ENCODE measurements around the gene LHX4.

LHX4 gene

DNA sequence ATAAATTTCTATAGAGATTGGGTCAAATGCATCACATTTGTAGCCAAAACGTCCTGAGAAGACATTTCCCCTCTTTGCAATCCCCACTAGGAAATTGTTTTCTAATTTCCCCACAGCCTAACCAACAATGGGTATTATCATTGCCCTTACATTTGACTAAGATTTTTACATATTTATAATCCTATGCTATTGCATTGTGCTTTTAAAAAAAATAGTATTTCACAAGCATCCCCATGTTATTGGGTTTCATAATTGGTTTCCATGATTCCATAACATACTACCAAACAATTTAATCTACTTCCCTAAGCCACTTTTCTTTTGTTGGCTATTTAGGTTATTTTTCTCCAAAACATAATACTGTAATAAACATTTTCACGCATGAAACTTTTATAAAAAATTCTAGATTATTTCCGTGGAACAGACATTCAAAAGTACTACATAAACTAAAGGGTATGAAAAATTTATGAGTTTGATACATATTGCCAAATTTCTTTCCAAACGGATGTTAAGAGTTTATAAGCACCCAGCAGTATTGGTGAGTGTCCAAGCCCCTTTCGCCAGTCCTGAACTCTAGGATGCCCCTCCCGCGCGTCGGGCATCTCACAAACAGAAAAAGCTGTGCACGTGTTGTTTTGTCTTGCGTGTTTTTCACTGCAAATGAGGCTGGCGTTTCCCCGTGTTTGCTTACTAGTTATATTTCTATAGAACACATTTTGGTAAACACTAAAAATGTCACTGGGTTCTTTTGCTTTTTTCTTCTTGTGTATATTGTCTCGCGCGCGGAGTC is 2.0 kb upstream of the LHX4 start:
- no peak for DNase-seq (ENCODE audit: low read depth)

DNA sequence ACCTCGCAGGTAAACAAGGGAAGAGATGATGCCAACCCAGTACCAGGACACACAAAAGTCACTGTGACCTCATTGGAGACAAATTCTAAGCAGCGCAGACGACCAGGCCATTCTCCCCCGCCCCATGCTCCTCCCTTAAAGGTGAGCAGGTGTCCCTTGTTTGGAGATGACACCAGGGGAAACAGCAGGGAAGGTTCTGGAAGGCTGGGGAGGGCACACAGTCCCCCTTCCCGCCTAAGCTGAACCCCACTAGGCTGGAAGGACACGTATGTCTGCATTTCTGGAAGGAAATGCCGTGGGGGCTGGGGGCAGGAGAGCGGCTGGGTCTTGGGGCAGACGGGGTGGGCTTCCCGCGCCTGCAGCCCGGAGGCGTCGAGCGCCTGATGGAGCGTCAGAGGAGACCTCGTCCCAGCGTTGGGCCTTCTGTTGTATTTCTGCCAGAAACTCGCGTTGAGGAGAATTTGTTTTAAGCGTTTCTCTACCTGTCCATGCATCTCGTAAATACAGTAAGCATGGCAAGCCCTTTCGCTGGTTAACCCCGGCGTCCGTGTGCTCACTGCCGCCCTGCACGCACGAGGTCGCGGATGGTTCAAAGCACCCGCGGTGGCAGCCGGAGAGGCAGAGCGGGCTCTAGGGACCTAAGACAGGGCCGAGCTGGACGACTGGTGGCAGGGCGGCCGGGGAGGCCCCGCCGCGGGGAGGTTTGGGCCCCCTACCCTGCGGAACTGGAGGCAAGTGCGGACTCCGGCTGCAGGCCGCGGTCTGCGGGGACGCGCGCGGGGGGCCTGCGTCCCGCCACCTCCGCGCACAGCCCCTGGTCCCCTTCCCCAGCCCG is 1.2 kb upstream of the LHX4 start:
- no peak for DNase-seq (ENCODE audit: low read depth)

DNA sequence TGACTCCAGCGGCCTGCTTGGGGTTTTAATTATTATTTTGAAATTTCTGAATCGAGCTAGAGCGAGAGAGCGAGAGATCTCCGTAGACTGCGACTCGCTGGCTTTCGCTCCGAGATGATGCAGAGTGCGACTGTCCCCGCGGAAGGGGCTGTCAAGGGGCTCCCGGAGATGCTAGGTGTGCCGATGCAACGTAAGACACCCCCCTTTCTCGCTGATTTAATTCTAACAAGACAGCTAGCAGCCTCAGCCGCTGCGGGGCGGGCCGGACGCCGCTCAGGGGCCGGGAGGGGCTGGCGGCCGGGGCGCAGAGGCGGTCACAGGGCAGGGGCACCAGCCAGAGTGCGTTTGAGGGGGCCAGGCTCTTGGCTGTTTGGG is 339 bp downstream of the LHX4 start:
- no peak for DNase-seq (ENCODE audit: low read depth)

DNA sequence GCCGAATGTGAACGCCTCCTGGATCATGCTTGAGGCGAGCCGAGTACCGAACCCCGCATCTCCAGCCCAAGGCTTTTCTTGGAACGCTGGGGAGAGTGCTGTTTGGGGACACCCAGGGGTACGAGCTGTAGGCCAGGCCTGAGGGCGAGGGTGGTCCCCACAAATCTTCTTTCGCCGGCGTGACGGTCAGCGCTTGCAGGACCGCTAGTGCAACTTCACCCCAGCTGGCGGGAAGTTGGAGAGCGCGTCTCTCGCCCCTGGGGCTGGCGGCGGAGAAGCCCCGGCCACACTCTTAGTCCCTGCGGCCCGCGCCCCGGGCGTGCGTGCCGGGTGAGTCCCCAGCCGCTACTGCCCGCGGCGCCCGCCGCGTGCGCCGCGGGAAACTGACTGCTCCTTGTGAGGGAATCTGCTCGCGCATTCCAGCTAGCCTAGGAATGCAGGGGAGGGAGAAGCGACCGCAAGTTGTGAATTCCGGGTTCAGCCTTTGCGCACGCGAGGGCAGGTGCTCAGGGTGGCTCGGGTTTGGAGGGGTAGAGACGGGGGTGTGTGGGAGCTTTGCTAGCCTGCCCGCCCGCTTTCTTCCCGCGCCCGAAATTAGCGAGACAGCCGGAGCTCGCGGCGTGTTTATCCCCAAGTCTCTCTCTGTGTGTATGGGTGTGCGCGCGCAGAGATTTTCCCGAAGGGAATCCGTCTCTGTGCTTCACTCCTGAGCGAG is 884 bp downstream of the LHX4 start:
- DNase-seq (ENCODE audit: low read depth) = no peak

DNA sequence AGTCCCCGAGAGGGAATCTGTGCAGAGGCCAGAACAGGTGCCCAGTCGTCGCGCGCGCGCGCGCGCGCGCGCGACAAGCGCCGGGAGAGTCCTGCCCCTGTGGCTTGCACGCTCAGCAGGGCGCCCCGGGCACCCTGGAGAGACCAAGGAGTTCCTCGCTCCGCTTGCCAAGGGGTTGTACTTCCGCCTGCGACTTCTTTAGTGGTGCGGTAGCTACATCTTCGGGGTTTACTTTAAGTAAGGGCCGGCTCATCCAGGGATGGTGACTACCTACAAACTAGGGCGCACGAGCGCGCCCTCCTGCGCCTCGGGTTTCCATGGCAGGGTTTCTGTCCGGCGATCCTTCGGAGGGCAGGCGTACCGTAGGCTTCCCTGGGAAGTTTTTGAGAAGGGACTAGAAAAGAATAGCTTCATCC is 1.4 kb downstream of the LHX4 start:
- no peak for DNase-seq (ENCODE audit: low read depth)

DNA sequence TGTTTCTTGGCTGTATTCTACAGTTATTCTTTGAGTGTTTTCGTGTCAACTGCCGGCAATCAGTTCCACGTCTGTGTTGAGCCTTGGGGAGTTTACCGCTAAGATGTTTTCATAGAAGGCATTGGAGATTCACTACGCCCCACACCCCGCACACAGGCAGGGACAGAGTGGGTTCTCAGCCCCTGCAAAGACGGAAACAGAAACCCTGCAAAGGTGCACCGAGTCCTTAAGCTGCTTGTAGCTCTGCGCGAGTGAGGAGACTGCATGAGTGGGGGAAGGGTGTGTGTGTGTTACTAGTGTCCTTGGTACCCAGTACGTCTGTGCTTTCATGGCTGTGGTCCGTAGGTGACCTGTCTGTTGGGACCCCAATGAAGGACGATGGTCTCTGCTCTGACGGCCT is 1.9 kb downstream of the LHX4 start:
- DNase-seq (ENCODE audit: low read depth) = no peak

DNA sequence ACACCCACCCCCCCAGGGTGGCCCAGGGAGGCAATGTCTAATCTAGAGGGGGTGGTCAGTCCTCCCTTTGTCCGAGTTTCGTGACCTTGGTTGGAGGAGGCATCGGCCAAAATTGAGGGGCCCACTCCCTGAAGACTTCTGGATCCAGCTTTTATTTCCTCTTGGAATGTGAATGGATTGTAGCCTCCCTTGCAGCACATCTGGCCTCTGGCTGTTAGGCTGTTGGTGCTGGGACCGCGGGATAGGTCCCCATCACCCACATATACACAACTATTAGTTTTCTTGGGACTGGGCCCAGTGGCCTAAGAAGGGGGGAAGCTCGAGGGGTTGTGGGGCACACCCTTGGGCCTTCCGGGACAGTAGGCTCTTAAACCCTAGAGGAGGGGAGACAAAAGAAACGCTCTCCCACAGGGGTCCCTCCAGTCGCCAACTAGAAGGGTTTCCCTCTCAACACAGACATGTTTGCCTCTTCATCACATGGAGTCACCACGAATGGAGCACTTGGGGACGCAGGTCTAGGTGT is 2.5 kb downstream of the LHX4 start:
- no peak for DNase-seq (ENCODE audit: low read depth)

DNA sequence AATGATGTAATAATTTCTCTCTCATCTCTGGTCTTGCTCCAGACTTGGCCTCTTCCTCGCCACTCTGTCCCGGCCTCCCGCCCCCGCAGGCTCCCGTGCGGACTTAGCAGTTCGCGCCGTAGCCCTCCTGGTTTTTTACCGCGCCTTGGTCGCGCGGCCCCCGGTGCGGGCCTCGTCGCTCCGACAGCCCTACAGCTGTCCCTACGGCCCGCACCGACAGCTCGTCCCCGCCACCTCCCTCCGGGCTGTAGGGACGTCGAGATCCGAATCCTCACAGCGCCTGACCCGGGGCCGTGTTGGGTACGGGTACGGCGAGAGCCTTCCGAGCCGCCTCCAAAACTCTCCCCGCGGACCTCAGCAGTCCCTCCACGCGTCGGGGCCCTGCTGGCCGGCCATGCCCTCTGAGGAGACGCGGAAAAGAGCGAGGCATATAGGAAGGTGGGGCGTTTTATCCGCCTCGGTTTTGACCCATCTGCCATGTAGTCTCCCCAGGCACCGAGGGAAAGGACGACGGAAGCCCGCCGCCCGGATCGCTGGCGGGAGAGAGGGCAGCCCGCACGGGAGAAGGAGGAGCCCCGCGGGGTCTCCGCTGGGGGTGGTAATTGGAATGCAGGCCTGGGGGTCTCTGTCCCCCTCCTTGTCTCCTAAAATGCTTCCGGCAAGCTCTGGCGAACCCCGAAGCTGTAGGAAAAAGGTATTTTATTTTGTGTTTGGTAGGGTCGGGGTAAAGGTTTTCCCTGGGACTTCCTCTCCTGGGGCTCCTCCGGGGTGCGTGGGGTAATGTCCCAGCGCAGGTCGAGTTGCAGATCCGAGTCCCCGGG is 3.3 kb downstream of the LHX4 start:
- DNase-seq (ENCODE audit: low read depth) = no peak

DNA sequence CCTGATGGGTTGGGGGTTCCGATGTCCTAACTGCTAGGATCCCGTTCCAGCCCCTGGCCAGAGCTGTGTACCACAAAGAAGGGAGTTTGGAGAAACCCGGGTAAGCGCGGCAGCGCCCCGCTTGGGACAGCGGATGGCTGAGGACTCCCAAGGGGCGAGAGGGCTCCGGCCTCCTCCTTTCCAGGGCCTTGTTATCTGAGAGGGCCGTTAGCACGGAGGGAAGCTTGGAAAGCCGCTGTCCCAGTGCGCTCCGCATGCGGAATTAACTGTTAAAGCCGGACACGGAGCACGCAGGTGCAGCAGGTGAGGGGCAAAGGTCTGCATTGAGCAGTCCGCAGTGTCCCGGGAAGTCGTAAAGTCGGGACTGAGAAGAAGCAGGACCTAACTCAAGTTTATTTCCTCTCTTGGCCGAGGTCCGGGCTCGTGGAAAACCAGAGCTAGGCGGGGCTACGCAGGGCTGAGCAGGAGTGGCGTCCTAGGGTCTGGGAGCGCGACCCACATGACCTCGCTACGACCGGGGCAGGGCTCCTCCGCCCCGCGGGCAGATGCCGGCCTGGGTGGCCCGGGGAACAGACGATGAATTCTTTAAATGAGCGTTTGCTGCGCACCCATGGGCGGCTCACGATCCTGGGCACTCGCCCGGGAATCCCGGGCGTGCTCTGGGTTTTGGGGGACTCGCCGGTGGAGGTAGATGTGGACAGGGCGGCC is 4.5 kb downstream of the LHX4 start:
- DNase-seq (ENCODE audit: low read depth) = no peak

DNA sequence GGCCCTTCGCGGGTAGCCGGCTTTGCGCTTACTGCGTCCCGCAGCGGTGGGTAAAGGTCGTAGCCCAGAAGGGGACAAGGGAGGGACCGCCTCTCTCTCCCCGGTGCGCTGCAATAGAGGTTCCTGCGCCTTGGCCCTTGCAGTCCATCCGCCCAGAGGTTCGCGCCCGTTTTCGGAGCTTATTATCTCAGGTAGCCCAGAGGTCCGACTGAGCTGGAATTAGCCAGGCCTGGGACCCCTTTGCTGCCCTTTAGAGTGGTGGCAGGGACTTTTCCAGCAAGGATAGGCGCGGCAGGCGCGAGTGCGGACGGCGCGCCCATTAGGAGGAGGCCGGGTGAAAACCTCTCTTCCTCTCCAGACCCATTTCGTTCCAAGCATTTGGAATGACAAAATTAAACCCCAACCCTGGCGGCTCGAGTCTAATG is 5.0 kb downstream of the LHX4 start:
- no peak for DNase-seq (ENCODE audit: low read depth)

DNA sequence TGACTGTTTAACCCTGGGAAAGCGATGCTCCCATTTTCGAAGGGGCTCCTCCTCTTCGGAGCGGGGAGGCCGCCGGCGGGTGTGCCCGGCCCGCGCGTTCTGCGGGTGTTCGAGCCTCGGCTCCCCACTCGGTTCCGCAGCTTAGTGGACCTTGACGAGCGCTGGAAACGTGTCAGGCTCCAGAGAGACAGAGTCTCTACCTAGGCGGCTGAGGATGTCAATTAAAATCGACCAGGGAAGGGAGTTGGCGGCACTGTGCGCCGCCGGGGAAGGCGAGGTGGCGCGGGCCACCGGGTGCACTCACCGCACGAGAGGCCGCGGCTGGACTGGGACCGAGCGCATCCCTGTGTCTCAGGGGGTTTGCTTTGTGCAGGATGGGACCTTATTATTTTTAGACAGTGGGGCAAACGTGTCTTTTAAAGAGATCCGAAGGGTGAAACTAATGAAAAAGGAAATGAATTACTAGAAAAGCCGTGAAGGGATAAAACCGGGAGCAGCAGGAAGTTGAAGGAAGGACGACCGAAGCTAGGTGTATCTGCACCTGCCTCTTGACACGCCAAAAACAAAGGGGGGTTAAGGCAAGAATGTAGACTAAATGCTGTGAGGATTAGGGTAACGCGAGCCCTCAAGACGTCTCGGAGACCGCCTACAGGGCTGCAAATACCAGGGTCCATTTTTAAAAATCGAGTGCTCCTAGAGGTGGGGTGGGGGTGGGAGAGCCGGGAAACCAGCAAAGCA is 5.6 kb downstream of the LHX4 start:
- DNase-seq (ENCODE audit: low read depth) = no peak

DNA sequence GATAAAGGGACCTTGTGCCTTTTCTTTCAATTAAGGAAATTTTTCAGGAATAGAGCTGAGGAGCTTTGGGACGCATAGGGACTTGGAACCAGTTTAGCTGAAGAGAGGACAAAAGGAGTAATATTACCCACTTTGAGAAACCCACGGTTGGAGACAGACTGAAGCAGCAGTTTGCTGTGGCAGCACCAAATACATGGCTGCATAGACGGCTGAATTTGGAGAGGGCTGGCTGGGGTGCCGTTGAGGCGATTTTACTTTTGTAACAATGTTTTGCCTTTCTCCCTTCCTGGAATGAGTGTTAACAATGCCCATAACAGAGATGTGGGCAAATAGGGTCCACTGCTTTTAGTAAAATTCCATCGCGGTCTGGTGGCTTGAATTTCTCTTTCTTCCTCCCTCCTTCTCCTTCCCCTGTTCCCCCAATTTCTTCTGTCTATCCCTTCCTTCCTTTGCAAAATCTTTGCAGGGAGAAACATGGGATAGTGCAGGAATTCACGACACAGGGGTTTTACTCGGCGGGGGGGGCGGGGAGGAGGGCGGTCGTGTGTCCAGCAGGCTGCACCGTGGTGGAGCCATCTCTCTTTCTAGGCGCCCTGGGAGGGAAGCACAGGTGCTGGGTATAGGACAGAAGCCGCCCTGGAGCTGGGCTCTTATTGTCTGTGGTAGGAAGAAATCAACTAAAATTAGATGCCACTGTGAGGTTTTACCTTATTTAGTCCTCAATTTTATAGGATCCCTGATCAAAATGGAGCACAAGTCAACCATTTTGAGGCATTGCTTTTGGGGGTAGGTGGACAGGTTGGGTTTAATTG is 6.8 kb downstream of the LHX4 start:
- no peak for DNase-seq (ENCODE audit: low read depth)

DNA sequence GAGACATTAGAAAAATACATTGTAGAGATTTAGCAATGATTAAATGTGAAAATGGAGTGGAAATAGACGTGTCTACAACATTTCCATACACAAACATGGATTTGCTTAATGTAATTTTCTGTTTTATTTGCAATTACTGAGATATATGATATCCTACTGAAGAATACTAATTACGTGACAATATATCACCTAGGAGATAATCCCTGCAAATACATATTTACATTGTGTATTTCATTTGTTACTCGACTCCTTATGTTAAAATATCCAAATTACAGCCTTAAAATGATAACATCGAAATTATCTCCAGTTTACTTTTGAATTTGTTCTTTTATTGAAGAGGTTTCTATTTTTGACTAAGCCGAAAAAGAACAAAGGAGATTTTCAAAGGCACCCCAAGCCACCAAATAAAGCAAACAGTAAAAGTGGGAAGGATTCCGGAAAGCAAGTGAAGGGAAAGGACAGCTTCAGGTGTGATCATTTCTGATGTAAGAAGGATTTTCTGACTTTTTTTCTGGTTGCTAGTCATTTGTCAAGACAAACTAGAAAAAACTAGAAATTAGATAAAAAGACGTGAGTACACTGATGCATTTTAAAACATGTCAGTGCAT is 7.9 kb downstream of the LHX4 start:
- DNase-seq (ENCODE audit: low read depth) = no peak

DNA sequence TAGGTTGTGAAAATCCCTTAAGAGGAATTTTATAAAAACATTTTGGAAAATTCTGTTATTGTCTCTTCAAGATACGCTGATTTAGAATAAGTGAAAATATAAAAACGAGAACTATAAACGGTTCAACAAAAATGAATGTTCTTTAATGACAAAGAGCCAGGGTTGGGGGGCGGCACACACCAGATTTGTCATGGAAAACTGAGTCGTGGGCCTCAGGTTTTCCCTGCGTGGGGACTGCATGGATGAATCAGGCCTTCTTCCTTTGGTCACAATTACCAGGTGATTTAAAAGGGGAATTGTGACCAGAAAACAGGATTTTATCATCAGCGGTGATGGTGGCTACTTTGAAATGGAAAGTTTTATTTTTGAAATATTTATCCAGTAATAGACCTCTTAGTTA is 8.6 kb downstream of the LHX4 start:
- no peak for DNase-seq (ENCODE audit: low read depth)

DNA sequence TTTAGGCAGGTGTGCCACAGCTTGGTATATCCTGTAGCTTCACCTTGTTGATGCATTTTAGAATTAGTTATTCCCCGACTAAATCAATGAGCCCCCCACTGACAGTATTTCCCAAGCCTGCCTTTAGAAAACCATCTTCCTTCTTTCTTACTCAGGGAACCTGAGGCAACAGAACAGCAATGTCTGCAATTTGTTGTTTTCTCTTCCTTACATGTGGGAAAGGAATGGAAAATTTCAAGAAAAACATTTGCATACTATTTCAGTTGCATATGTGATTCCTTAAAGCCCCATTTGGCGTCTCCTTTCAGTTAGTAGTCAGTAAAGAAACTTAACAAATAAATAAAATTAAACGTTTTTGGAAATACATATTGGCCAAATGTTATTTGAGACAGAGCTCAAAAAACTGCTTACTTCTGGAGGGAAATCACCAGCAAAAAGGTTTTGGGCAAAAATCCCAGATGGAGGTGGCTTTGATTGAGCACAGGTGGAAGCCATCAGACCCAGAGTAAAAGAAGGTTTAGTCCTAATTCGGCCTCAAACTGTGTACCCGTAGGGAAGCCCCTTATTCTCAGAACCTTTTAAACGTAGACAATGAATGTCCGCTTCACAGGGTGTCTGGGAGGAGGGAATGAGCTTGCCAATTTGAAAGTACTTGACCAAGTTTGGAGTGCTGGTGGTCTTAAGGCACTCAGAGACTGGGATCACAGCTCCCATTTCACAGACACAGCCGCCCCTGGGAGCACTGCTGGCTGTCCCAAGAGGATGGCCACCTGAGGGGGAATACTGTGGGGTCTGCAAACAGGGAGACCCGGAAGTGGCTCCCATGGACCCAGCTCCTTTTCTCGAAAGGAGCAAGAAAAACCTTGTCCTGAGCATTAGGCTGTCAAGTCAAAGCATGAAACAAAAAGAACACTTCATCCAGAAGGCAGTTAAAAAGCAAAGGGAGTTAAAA is 9.4 kb downstream of the LHX4 start:
- DNase-seq (ENCODE audit: low read depth) = no peak

DNA sequence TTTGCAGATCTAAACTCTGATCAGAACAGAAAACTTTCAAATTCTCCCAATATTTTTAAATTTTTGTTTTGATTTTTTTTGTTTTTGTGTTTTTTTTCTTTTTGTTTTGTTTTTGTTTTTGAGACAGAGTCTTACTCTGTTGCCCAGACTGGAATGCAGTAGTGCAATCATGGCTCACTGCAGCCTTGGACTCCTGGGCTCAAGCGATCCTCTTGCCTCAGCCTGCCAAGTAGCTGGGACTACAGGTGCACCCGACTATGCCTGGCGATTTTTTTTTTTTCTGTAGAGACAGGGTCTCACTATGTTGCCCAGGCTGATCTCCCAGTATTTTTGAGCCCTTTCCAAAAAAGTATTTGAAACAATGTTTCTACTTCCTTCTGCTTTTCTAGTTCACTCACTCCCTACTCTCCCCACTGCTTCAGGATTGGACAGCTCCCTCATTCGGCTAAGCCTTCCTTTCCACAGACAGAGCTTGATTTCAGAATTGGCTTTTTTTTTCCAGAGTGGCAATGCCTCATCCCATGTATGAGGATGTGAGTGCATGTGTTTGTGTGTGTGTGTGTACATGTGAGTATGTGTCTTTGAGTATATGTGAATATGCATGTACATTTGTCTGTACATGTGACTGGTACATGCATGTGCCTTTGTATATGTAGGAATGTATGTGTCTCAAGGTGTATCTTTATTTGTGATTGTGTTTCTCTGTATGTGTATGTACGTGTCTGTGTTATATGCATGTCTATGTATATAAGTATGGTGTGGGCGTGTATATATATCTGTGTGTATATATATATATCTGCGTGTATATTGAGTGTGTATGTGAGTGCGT is 11.9 kb downstream of the LHX4 start:
- no peak for DNase-seq (ENCODE audit: low read depth)

Measured in activated T-cell treated with anti-CD3 and anti-CD28 coated beads for 1 hour (primary cell).